Activated T-cell treated with anti-CD3 and anti-CD28 coated beads, Interleukin-2, amount 50 U/mL, for 4 hours (primary cell): ENCODE measurements around the gene CHD3. TPM values are rescaled to one million over a fixed set of nuclear protein-coding genes. Genes with fewer than 3 reads are reported as not detected.
"Not testable (repeated sequence)": the region's sequence is repeated elsewhere in the genome, so short reads cannot be mapped to it uniquely, and the experiment has no call there.

ENCODE experiments used
- ATAC-seq, 2 donors: fragments of 200-7000 bp; cut with Tn5 transposase; one replicate each; pipeline ENCODE4 v1.10.0; 2021
- DNase-seq: peaks from one replicate; pipeline ENCODE4 v3.0.0-alpha.2; 2020
- H3K27me3 Mint-ChIP-seq: one replicate; pipeline ENCODE4 v1.8.0; 2021; ENCODE audit warnings: low read depth, mixed read lengths
- H3K36me3 Mint-ChIP-seq: one replicate; pipeline ENCODE4 v1.8.0; 2022; ENCODE audit warnings: mixed read lengths; ENCODE audit not compliant: insufficient read depth
- H3K4me1 Mint-ChIP-seq: one replicate; pipeline ENCODE4 v1.8.0; 2021; ENCODE audit warnings: low read depth, mixed read lengths
- H3K4me3 Mint-ChIP-seq: one replicate; pipeline ENCODE4 v1.8.0; 2021; ENCODE audit warnings: mild to moderate bottlenecking, moderate library complexity, mixed read lengths
- H3K9me3 Mint-ChIP-seq: one replicate; pipeline ENCODE4 v1.8.0; 2021; ENCODE audit warnings: mixed read lengths
- total RNA-seq, 3 donors: library from RNA; stranded (reverse); gene quantifications; one replicate each; pipeline ENCODE4 v1.2.1, GENCODE V29; 2021

CHD3 gene
- total RNA-seq, 3 donors from 2014 or later = 117 to 127 (median 123) TPM

- no peaks in the 10 kb centered on the region for H3K27me3 Mint-ChIP-seq
- ATAC-seq (no peak), DNase-seq (no peak)
- H3K4me1 Mint-ChIP-seq = peaks cover 2% of the 10 kb centered on the region
- peaks cover 32% of the 10 kb centered on the region for H3K36me3 Mint-ChIP-seq
- H3K9me3 Mint-ChIP-seq = no peaks in the 10 kb centered on the region
- H3K4me3 Mint-ChIP-seq = no peak overlapping the region
These were observed 51.4 kb downstream of the CHD3 start for GRCh38 chr17:7940034-7940433.

GRCh38 chr17:7940743-7941142 is 52.2 kb downstream of the CHD3 start:
- no peak for ATAC-seq
- Mint-ChIP-seq H3K4me1 (no peaks in the 10 kb centered on the region), H3K4me3 (no peak overlapping the region)

GRCh38 chr17:7943291-7943690 is 54.7 kb downstream of the CHD3 start:
- no peaks in the 10 kb centered on the region for H3K27me3 Mint-ChIP-seq
- no peak for DNase-seq
- H3K9me3 Mint-ChIP-seq = no peaks in the 10 kb centered on the region
- H3K4me1 Mint-ChIP-seq = no peaks in the 10 kb centered on the region
- no peak for ATAC-seq
- H3K4me3 Mint-ChIP-seq = no peak overlapping the region
- peaks cover 38% of the 10 kb centered on the region for H3K36me3 Mint-ChIP-seq

More at GRCh38 chr17:7940743-7941142, 52.2 kb downstream of the CHD3 start:
- peaks cover 31% of the 10 kb centered on the region for H3K36me3 Mint-ChIP-seq
- no peaks in the 10 kb centered on the region for H3K27me3 Mint-ChIP-seq
- DNase-seq = no peak
- no peaks in the 10 kb centered on the region for H3K9me3 Mint-ChIP-seq

- H3K9me3 Mint-ChIP-seq = no peaks in the 10 kb centered on the region
These were observed 55.7 kb downstream of the CHD3 start for GRCh38 chr17:7944326-7944725.

DNA sequence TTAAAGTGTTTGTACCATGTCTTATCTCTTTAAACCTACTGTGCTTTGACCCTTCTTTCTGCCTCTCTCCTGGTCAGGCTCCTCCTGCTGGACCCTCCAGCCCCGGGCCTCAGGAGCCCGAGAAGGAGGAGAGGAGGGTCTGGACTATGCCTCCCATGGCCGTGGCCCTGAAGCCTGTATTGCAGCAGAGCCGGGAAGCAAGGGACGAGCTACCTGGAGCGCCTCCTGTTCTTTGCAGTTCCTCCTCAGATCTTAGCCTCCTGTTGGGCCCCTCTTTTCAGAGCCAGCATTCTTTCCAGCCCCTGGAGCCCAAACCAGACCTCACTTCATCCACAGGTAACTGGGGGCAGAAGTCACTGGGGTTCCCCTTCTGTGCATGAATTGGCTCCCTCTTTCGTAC is 57.1 kb downstream of the CHD3 start:
- peaks cover 44% of the 10 kb centered on the region for H3K36me3 Mint-ChIP-seq
- peaks cover 3% of the 10 kb centered on the region for H3K4me1 Mint-ChIP-seq
- no peaks in the 10 kb centered on the region for H3K27me3 Mint-ChIP-seq
- no peak overlapping the region for H3K4me3 Mint-ChIP-seq
- ATAC-seq = no peak
- H3K9me3 Mint-ChIP-seq = no peaks in the 10 kb centered on the region
- no peak for DNase-seq

More at GRCh38 chr17:7944326-7944725, 55.7 kb downstream of the CHD3 start:
- no peaks in the 10 kb centered on the region for H3K4me1 Mint-ChIP-seq
- no peak for ATAC-seq
- H3K27me3 Mint-ChIP-seq = no peaks in the 10 kb centered on the region
- DNase-seq = no peak
- H3K36me3 Mint-ChIP-seq = peaks cover 48% of the 10 kb centered on the region
- H3K4me3 Mint-ChIP-seq = no peak overlapping the region

- Mint-ChIP-seq H3K27me3 (no peaks in the 10 kb centered on the region), H3K36me3 (peaks cover 41% of the 10 kb centered on the region), H3K4me1 (peaks cover 7% of the 10 kb centered on the region), H3K4me3 (no peak overlapping the region), H3K9me3 (no peaks in the 10 kb centered on the region)
- DNase-seq (no peak), ATAC-seq (no peak)
These were observed 57.9 kb downstream of the CHD3 start for GRCh38 chr17:7946441-7946840.

- H3K27me3 Mint-ChIP-seq = no peaks in the 10 kb centered on the region
- H3K4me1 Mint-ChIP-seq = peaks cover 12% of the 10 kb centered on the region
- ATAC-seq (no peak), DNase-seq (no peak)
- peaks cover 41% of the 10 kb centered on the region for H3K36me3 Mint-ChIP-seq
- H3K9me3 Mint-ChIP-seq = no peaks in the 10 kb centered on the region
- no peak overlapping the region for H3K4me3 Mint-ChIP-seq
These were observed 59.1 kb downstream of the CHD3 start for GRCh38 chr17:7947651-7948050.

DNA sequence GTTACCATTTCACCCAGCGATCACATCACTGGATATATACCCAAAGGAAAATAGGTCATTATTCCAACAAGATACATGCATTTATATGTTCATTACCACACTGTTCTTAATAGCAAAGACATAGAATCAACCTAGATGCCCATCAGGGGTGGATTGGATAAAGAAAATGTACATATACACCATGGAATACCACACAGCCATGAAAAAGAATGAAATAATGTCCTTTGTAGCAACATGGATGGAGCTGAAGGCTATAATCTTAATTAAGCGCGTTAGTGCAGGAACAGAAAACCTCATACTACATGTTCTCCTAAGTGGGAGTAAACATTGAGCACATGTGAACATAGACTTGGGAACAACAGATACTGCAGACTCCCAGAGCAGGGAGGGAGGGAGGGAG is 62.0 kb downstream of the CHD3 start:
- Mint-ChIP-seq H3K4me1 (peaks cover 12% of the 10 kb centered on the region), H3K4me3 (no peak overlapping the region), H3K36me3 (peaks cover 33% of the 10 kb centered on the region), H3K27me3 (no peaks in the 10 kb centered on the region), H3K9me3 (no peaks in the 10 kb centered on the region)
- ATAC-seq (no peak), DNase-seq (no peak)

GRCh38 chr17:7951143-7951792 is 62.7 kb downstream of the CHD3 start:
- Mint-ChIP-seq H3K4me3 (no peak overlapping the region), H3K4me1 (peaks cover 12% of the 10 kb centered on the region), H3K36me3 (peaks cover 26% of the 10 kb centered on the region), H3K27me3 (no peaks in the 10 kb centered on the region), H3K9me3 (no peaks in the 10 kb centered on the region)
- DNase-seq (no peak), ATAC-seq (peak; percentile 95)

DNA sequence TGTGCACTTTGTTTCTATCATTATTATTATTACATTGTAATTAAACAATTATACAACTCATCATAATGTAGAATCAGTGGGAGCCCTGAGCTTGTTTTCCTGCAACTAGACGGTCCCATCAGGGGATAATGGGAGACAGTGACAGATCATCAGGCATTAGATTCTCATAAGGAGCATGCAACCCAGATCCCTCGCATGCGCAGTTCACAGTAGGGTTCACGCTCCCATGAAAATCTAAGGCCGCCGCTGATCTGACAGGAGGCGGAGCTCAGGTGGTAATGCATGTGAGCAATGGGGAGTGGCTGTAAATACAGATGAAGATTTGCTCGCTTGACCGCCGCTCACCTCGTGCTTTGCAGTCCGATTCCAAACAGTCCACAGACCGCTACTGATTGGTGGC is 64.7 kb downstream of the CHD3 start:
- H3K4me3 Mint-ChIP-seq, H3K9me3 Mint-ChIP-seq, ATAC-seq, DNase-seq, H3K27me3 Mint-ChIP-seq: not testable (repeated sequence)
- H3K4me1 Mint-ChIP-seq = peaks cover 12% of the 10 kb centered on the region
- H3K36me3 Mint-ChIP-seq = peaks cover 16% of the 10 kb centered on the region

DNA sequence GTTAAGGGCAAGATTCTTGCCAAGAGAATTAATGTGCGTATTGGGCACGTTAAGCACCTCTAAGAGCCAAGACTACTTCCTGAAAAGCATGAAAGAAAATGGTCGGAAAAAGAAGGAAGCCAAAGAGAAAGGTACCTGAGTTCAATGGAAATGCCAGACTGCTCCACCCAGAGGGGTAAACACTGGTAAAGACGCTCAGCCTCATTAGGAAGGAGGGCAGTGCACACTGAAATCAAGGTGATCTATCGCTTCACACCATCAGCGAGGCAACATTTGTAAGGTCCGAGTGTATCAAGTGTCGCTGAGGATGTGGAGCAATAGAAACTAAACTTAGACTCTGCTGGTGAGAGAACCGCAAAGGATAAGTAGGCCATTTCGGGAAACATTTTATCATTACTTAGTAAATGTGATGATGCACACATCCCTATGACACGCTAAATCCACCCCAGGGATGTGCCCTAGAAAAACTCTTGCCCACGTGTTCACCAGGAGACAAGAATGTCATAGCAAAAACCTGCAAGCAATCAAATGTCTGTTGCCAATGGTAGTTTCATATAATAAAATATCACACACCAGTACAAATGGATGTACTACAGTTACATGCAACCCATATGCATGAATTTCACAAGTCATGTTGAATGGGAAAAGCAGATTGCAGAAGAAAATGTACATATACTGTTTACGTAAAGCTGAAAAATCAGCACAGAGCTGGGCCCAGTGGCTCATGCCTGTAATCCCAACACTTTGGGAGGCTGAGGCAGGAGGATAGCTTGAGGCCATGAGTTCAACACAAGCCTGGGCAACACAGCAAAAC is 67.0 kb downstream of the CHD3 start:
- peaks cover 9% of the 10 kb centered on the region for H3K4me1 Mint-ChIP-seq
- ATAC-seq (no peak), DNase-seq (no peak)
- H3K4me3 Mint-ChIP-seq = no peak overlapping the region
- peaks cover 8% of the 10 kb centered on the region for H3K27me3 Mint-ChIP-seq
- H3K36me3 Mint-ChIP-seq = no peaks in the 10 kb centered on the region
- H3K9me3 Mint-ChIP-seq = no peaks in the 10 kb centered on the region

GRCh38 chr17:7956228-7956965 is 67.8 kb downstream of the CHD3 start:
- H3K27me3 Mint-ChIP-seq = peaks cover 11% of the 10 kb centered on the region
- no peak overlapping the region for H3K4me3 Mint-ChIP-seq
- H3K36me3 Mint-ChIP-seq = no peaks in the 10 kb centered on the region
- H3K4me1 Mint-ChIP-seq = peaks cover 5% of the 10 kb centered on the region
- no peaks in the 10 kb centered on the region for H3K9me3 Mint-ChIP-seq
- ATAC-seq (no peak), DNase-seq (no peak)

GRCh38 chr17:7959503-7960253 is 71.1 kb downstream of the CHD3 start:
- Mint-ChIP-seq H3K27me3 (peaks cover 11% of the 10 kb centered on the region), H3K36me3 (no peaks in the 10 kb centered on the region), H3K9me3 (no peaks in the 10 kb centered on the region), H3K4me3 (no peak overlapping the region), H3K4me1 (no peaks in the 10 kb centered on the region)
- DNase-seq (no peak), ATAC-seq (no peak)

- ATAC-seq = no peak
- Mint-ChIP-seq H3K36me3 (no peaks in the 10 kb centered on the region), H3K4me1 (no peaks in the 10 kb centered on the region), H3K4me3 (no peak overlapping the region), H3K27me3 (peaks cover 11% of the 10 kb centered on the region), H3K9me3 (no peaks in the 10 kb centered on the region)
- DNase-seq = no peak
These were observed 72.8 kb downstream of the CHD3 start for GRCh38 chr17:7961421-7961820.
